ENCODE results near the gene FMN1.

Gene FMN1

DNA sequence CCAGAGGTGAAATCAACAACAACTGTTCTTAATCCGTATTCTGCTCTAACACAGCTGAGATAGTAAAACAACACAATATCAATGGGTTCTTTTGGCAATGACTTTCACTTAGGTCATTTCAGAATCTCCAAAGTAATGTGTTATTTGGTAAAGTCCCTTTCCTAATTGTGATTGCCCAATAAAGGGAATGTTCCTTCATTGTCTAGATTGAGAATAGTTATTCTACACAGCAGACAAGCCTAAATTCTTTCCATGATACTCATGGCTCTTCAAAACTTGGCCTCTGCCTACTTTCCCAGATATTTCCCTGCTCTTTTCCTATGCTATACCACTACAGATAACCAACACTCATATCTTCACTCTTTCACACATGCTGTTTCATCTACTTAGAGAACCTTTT lies 219.8 kb downstream of the FMN1 start:
- Histone ChIP-seq H3K27ac (ENCODE audit: low read depth in 2 of 2, low read length in 2 of 2) (no peak overlapping the region), H3K9me3 (ENCODE audit: control insufficient read depth in 2 of 2, low read length in 2 of 2) (no peaks in the 10 kb centered on the region), H3K4me3 (ENCODE audit: low read length in 2 of 2) (no peak overlapping the region), H3K9ac (ENCODE audit: low read depth in 1 of 2, low read length in 2 of 2) (no peak overlapping the region), H3K27me3 (ENCODE audit: control insufficient read depth in 2 of 2, insufficient read depth in 2 of 2, low read length in 2 of 2) (no peaks in the 10 kb centered on the region), H3K36me3 (ENCODE audit: control insufficient read depth in 2 of 2, insufficient read depth in 2 of 2, low read length in 2 of 2) (no peaks in the 10 kb centered on the region), H3K4me1 (ENCODE audit: control insufficient read depth in 2 of 2, insufficient read depth in 2 of 2, low read length in 2 of 2) (no peaks in the 10 kb centered on the region)

DNA sequence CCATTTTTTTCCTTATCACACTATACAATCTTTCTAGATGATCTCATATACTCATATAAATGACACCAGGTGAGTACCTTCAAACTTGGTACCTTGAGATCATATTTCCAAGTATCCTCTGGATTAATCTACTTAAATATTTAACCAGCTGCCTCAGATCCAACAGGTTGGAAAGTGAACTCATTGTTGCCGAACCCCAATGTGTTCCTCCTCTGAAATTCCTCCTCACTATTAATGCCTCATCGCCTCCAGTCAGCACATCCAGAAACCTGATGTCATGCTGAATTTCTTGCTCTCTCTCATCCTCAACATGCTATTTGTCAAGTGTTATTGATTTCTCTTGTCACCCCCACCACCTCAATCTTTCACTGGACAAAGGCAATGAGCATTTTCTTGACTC lies 221.8 kb downstream of the FMN1 start:
- Histone ChIP-seq H3K9ac (ENCODE audit: low read depth in 1 of 2, low read length in 2 of 2) (no peak overlapping the region), H3K27me3 (ENCODE audit: control insufficient read depth in 2 of 2, insufficient read depth in 2 of 2, low read length in 2 of 2) (no peaks in the 10 kb centered on the region), H3K4me3 (ENCODE audit: low read length in 2 of 2) (no peak overlapping the region), H3K9me3 (ENCODE audit: control insufficient read depth in 2 of 2, low read length in 2 of 2) (no peaks in the 10 kb centered on the region), H3K36me3 (ENCODE audit: control insufficient read depth in 2 of 2, insufficient read depth in 2 of 2, low read length in 2 of 2) (peaks cover 3 to 7% of the 10 kb centered on the region in 2 donors), H3K27ac (ENCODE audit: low read depth in 2 of 2, low read length in 2 of 2) (no peak overlapping the region), H3K4me1 (ENCODE audit: control insufficient read depth in 2 of 2, insufficient read depth in 2 of 2, low read length in 2 of 2) (no peaks in the 10 kb centered on the region)

DNA sequence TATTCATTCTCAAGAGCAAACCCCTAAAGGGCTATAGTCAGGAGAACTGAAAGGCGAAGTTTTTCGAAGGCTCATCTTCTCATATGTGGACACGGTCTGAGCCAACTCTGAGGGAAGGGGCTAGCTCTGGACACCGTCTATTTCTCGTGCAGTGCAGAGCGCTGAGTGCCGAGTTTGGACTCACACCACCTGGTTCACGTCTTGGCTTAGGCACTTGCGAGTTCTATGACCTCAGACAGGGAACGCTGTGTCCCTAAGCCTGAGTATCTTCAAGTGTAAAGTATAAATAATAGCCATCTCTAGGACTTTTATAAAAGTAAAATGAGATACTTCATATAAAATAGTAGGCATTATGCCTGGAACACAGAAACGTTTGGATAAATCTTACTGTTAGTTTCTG lies 223.7 kb downstream of the FMN1 start:
- H3K9me3 ChIP-seq (ENCODE audit: control insufficient read depth in 2 of 2, low read length in 2 of 2): no peaks in the 10 kb centered on the region
- H3K4me1 ChIP-seq (ENCODE audit: control insufficient read depth in 2 of 2, insufficient read depth in 2 of 2, low read length in 2 of 2): no peaks in the 10 kb centered on the region
- H3K4me3 ChIP-seq (ENCODE audit: low read length in 2 of 2): no peak overlapping the region
- H3K27ac ChIP-seq (ENCODE audit: low read depth in 2 of 2, low read length in 2 of 2): no peak overlapping the region
- peaks cover 7% of the 10 kb centered on the region in 2 donors for H3K36me3 ChIP-seq (ENCODE audit: control insufficient read depth in 2 of 2, insufficient read depth in 2 of 2, low read length in 2 of 2)
- no peaks in the 10 kb centered on the region for H3K27me3 ChIP-seq (ENCODE audit: control insufficient read depth in 2 of 2, insufficient read depth in 2 of 2, low read length in 2 of 2)
- no peak overlapping the region for H3K9ac ChIP-seq (ENCODE audit: low read depth in 1 of 2, low read length in 2 of 2)

DNA sequence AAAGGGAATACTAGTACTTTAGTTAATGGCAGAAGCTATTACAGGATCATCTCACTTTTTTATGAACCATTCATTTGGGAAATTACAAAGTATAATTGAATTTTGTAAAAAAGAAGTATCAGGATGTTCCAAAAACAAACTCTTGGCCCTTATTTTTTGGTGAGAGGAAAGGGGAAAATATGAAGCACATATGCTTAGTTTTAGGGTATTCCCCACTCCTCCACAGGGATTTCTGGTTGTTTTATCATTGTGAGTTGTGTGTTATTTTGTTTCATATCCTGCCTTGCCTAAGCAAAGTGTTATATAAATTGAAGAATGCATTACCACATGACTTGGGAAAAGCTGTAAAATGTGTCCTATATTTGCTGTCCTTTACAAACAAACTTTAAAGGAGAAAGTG lies 227.0 kb downstream of the FMN1 start:
- Histone ChIP-seq H3K4me3 (ENCODE audit: low read length in 2 of 2) (no peak overlapping the region), H3K27me3 (ENCODE audit: control insufficient read depth in 2 of 2, insufficient read depth in 2 of 2, low read length in 2 of 2) (no peaks in the 10 kb centered on the region), H3K27ac (ENCODE audit: low read depth in 2 of 2, low read length in 2 of 2) (no peak overlapping the region), H3K36me3 (ENCODE audit: control insufficient read depth in 2 of 2, insufficient read depth in 2 of 2, low read length in 2 of 2) (peaks cover 7% of the 10 kb centered on the region in 2 donors), H3K4me1 (ENCODE audit: control insufficient read depth in 2 of 2, insufficient read depth in 2 of 2, low read length in 2 of 2) (no peaks in the 10 kb centered on the region), H3K9me3 (ENCODE audit: control insufficient read depth in 2 of 2, low read length in 2 of 2) (no peaks in the 10 kb centered on the region), H3K9ac (ENCODE audit: low read depth in 1 of 2, low read length in 2 of 2) (no peak overlapping the region)

DNA sequence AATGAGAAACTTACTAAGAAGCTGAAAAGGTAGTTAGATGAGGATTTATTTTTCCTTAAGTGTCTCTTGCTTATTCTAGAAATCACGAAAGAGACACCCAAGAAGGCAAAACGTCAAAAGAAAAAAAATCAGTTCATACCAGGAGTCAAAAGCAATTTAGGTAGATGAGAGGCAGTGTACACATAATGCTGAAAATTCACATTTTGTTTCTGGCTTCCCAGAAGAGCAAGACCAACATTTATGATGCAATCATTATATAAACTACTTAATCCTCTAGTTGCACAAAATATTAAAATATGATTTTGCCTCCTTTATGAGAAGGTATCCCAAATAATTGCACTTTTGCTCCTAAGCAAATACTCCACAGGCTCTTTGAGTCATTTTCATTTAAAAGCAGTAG lies 228.0 kb downstream of the FMN1 start:
- Histone ChIP-seq H3K9ac (ENCODE audit: low read depth in 1 of 2, low read length in 2 of 2) (no peak overlapping the region), H3K4me1 (ENCODE audit: control insufficient read depth in 2 of 2, insufficient read depth in 2 of 2, low read length in 2 of 2) (no peaks in the 10 kb centered on the region), H3K4me3 (ENCODE audit: low read length in 2 of 2) (no peak overlapping the region), H3K9me3 (ENCODE audit: control insufficient read depth in 2 of 2, low read length in 2 of 2) (no peaks in the 10 kb centered on the region), H3K27ac (ENCODE audit: low read depth in 2 of 2, low read length in 2 of 2) (no peak overlapping the region), H3K36me3 (ENCODE audit: control insufficient read depth in 2 of 2, insufficient read depth in 2 of 2, low read length in 2 of 2) (peaks cover 7% of the 10 kb centered on the region in 2 donors), H3K27me3 (ENCODE audit: control insufficient read depth in 2 of 2, insufficient read depth in 2 of 2, low read length in 2 of 2) (no peaks in the 10 kb centered on the region)

DNA sequence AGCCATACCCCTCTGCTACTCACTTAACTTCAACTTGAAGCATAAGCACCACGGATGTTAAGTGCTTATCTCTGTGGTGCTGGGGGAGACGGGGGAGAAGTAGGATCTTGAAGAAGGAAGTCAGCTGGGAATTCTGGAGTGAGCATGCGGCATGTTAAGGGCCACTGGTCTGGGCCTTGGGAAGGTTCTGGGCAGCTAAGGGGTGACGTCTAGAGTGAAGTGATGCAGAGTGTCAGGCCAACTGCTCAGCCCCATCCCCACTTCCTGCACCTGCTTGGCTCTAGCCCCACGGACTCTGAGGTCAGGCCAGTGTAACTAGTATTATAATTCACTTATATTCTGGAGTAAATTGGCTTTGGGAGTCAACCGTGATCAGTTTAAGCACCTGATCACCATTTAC lies 228.6 kb downstream of the FMN1 start:
- no peaks in the 10 kb centered on the region for H3K4me1 ChIP-seq (ENCODE audit: control insufficient read depth in 2 of 2, insufficient read depth in 2 of 2, low read length in 2 of 2)
- peaks cover 7% of the 10 kb centered on the region in 2 donors for H3K36me3 ChIP-seq (ENCODE audit: control insufficient read depth in 2 of 2, insufficient read depth in 2 of 2, low read length in 2 of 2)
- no peaks in the 10 kb centered on the region for H3K27me3 ChIP-seq (ENCODE audit: control insufficient read depth in 2 of 2, insufficient read depth in 2 of 2, low read length in 2 of 2)
- H3K4me3 ChIP-seq (ENCODE audit: low read length in 2 of 2): no peak overlapping the region
- no peak overlapping the region for H3K9ac ChIP-seq (ENCODE audit: low read depth in 1 of 2, low read length in 2 of 2)
- no peak overlapping the region for H3K27ac ChIP-seq (ENCODE audit: low read depth in 2 of 2, low read length in 2 of 2)
- H3K9me3 ChIP-seq (ENCODE audit: control insufficient read depth in 2 of 2, low read length in 2 of 2): no peaks in the 10 kb centered on the region

DNA sequence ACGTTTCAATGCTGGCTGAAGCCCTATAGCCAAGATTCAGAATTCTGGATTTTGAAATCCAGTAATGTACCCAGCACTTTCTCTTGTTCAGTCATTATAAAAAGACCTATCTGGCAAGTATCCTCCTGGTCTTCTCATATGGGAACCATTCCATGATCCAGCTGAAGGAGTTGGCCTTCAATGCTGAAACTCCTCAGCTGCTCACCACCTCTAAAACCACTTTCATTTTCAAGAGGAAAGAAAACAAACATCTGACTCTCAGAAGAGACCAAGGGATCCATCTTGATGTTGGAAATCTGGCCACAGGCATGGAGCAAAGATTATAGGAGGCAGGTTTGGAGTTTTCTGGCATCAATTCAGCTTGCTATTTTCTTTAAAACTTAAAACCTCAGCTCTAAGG lies 235.4 kb downstream of the FMN1 start:
- no peak overlapping the region for H3K27ac ChIP-seq (ENCODE audit: low read depth in 2 of 2, low read length in 2 of 2)
- H3K27me3 ChIP-seq (ENCODE audit: control insufficient read depth in 2 of 2, insufficient read depth in 2 of 2, low read length in 2 of 2): no peaks in the 10 kb centered on the region
- no peaks in the 10 kb centered on the region for H3K4me1 ChIP-seq (ENCODE audit: control insufficient read depth in 2 of 2, insufficient read depth in 2 of 2, low read length in 2 of 2)
- no peak overlapping the region for H3K9ac ChIP-seq (ENCODE audit: low read depth in 1 of 2, low read length in 2 of 2)
- H3K4me3 ChIP-seq (ENCODE audit: low read length in 2 of 2): no peak overlapping the region
- no peaks in the 10 kb centered on the region for H3K36me3 ChIP-seq (ENCODE audit: control insufficient read depth in 2 of 2, insufficient read depth in 2 of 2, low read length in 2 of 2)
- H3K9me3 ChIP-seq (ENCODE audit: control insufficient read depth in 2 of 2, low read length in 2 of 2): no peaks in the 10 kb centered on the region

DNA sequence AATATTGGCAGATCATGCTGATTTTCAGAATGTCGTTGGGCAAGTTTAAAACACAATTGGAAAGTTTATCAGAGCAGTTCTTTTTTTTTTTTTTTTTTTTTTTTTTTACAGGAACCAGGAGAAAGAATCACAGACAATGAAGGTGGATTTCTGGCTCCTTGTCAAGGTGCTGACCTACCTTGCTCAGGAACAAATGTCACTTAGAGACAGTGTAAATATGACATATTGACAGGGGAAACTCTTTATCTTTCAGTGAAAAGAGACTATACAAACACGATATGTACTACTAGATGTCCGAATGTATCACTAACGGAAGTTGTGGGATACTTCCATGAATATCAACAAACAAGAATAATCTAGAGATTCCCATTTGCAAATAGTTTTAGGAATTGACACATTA lies 237.3 kb downstream of the FMN1 start:
- no peaks in the 10 kb centered on the region for H3K27me3 ChIP-seq (ENCODE audit: control insufficient read depth in 2 of 2, insufficient read depth in 2 of 2, low read length in 2 of 2)
- no peak overlapping the region for H3K9ac ChIP-seq (ENCODE audit: low read depth in 1 of 2, low read length in 2 of 2)
- H3K4me3 ChIP-seq (ENCODE audit: low read length in 2 of 2): no peak overlapping the region
- no peaks in the 10 kb centered on the region for H3K36me3 ChIP-seq (ENCODE audit: control insufficient read depth in 2 of 2, insufficient read depth in 2 of 2, low read length in 2 of 2)
- no peak overlapping the region for H3K27ac ChIP-seq (ENCODE audit: low read depth in 2 of 2, low read length in 2 of 2)
- no peaks in the 10 kb centered on the region for H3K9me3 ChIP-seq (ENCODE audit: control insufficient read depth in 2 of 2, low read length in 2 of 2)
- no peaks in the 10 kb centered on the region for H3K4me1 ChIP-seq (ENCODE audit: control insufficient read depth in 2 of 2, insufficient read depth in 2 of 2, low read length in 2 of 2)

DNA sequence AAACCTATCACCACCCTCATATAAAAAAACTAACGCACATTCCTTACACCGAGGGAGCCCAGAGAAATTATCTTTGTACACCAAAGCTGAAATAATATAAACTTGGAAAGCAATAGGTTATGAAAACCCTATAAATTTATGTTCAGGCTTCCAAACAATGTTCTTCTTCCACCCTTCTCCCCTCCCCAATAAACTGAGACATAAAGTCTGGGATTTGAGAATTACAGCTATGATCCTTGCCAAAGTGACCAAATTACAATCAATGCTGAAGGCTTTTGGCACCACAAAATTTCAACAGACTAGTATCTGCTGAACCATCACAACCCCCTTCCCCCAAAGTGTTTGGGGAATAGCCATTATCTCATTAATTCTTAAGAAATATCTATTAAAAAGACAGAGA lies 237.8 kb downstream of the FMN1 start:
- Histone ChIP-seq H3K9me3 (ENCODE audit: control insufficient read depth in 2 of 2, low read length in 2 of 2) (no peaks in the 10 kb centered on the region), H3K4me3 (ENCODE audit: low read length in 2 of 2) (no peak overlapping the region), H3K27me3 (ENCODE audit: control insufficient read depth in 2 of 2, insufficient read depth in 2 of 2, low read length in 2 of 2) (no peaks in the 10 kb centered on the region), H3K9ac (ENCODE audit: low read depth in 1 of 2, low read length in 2 of 2) (no peak overlapping the region), H3K4me1 (ENCODE audit: control insufficient read depth in 2 of 2, insufficient read depth in 2 of 2, low read length in 2 of 2) (no peaks in the 10 kb centered on the region), H3K27ac (ENCODE audit: low read depth in 2 of 2, low read length in 2 of 2) (no peak overlapping the region), H3K36me3 (ENCODE audit: control insufficient read depth in 2 of 2, insufficient read depth in 2 of 2, low read length in 2 of 2) (no peaks in the 10 kb centered on the region)

DNA sequence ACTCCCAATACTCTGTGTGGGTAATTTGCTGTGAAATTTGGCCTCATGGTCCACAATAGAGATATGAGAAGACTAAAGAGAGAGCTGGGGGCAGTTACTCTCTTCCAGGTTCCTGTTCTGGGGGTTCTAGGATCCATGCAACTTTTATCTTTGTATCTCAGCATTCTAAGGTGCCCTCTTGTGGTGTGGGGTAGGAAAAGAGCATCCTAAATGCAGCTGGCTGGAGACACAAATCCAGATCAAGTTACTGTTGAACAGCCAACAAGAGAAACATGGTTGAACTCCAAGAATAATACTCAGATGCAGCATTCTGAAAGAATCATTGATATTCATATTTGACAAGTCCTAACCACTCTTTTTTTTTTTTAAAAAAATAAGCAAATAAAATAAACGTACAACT lies 238.5 kb downstream of the FMN1 start:
- Histone ChIP-seq H3K9me3 (ENCODE audit: control insufficient read depth in 2 of 2, low read length in 2 of 2) (no peaks in the 10 kb centered on the region), H3K4me1 (ENCODE audit: control insufficient read depth in 2 of 2, insufficient read depth in 2 of 2, low read length in 2 of 2) (no peaks in the 10 kb centered on the region), H3K27ac (ENCODE audit: low read depth in 2 of 2, low read length in 2 of 2) (no peak overlapping the region), H3K9ac (ENCODE audit: low read depth in 1 of 2, low read length in 2 of 2) (no peak overlapping the region), H3K27me3 (ENCODE audit: control insufficient read depth in 2 of 2, insufficient read depth in 2 of 2, low read length in 2 of 2) (no peaks in the 10 kb centered on the region), H3K4me3 (ENCODE audit: low read length in 2 of 2) (no peak overlapping the region), H3K36me3 (ENCODE audit: control insufficient read depth in 2 of 2, insufficient read depth in 2 of 2, low read length in 2 of 2) (no peaks in the 10 kb centered on the region)

DNA sequence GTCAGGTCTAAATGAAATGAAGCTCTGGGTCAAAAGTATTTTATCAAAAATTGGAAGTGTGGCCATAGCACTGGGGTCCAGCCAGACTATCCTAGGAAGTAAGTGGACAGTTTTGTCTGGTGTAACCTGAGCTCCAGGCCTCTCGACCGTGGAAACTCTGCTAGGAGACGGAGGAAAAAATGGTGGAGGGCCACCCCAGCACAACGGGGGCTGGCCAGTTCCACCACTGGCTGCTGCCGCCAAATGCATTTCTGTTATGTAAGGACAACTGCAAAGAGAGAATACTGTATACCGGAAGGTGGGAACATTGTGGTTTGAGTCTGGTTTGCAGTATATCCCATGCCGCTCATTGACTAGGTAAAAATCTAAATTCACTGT lies 241.0 kb downstream of the FMN1 start:
- Histone ChIP-seq H3K9me3 (ENCODE audit: control insufficient read depth in 2 of 2, low read length in 2 of 2) (no peaks in the 10 kb centered on the region), H3K4me3 (ENCODE audit: low read length in 2 of 2) (no peak overlapping the region), H3K36me3 (ENCODE audit: control insufficient read depth in 2 of 2, insufficient read depth in 2 of 2, low read length in 2 of 2) (no peaks in the 10 kb centered on the region), H3K9ac (ENCODE audit: low read depth in 1 of 2, low read length in 2 of 2) (no peak overlapping the region), H3K27ac (ENCODE audit: low read depth in 2 of 2, low read length in 2 of 2) (no peak overlapping the region), H3K27me3 (ENCODE audit: control insufficient read depth in 2 of 2, insufficient read depth in 2 of 2, low read length in 2 of 2) (no peaks in the 10 kb centered on the region), H3K4me1 (ENCODE audit: control insufficient read depth in 2 of 2, insufficient read depth in 2 of 2, low read length in 2 of 2) (no peaks in the 10 kb centered on the region)
